Measurements from ENCODE around the gene TMEM266.

Gene TMEM266

GRCh38 chr15:76189106-76189505, 129.3 kb downstream of the TMEM266 start:
- DNase-seq: no peak

- DNase-seq: no peak
Measured at GRCh38 chr15:76190070-76190564, 130.3 kb downstream of the TMEM266 start.

- DNase-seq: peak; percentile 78
Measured at GRCh38 chr15:76190751-76191538, 131.2 kb downstream of the TMEM266 start.

GRCh38 chr15:76191539-76192244, 131.9 kb downstream of the TMEM266 start:
- DNase-seq: no peak

GRCh38 chr15:76192715-76193114, 132.9 kb downstream of the TMEM266 start:
- no peak for DNase-seq

GRCh38 chr15:76193934-76194333, 134.1 kb downstream of the TMEM266 start:
- DNase-seq: no peak

GRCh38 chr15:76195506-76196268, 135.9 kb downstream of the TMEM266 start:
- DNase-seq: no peak

- no peak for DNase-seq
Measured at GRCh38 chr15:76196269-76197231, 136.8 kb downstream of the TMEM266 start.

GRCh38 chr15:76197703-76198455, 138.1 kb downstream of the TMEM266 start:
- no peak for DNase-seq

GRCh38 chr15:76198456-76199105, 138.8 kb downstream of the TMEM266 start:
- no peak for DNase-seq

- no peak for DNase-seq
Measured at GRCh38 chr15:76199106-76200082, 139.6 kb downstream of the TMEM266 start.

GRCh38 chr15:76200083-76200465, 140.3 kb downstream of the TMEM266 start:
- DNase-seq: no peak

GRCh38 chr15:76200641-76201105, 140.9 kb downstream of the TMEM266 start:
- DNase-seq: no peak

GRCh38 chr15:76201536-76202255, 141.9 kb downstream of the TMEM266 start:
- no peak for DNase-seq

- DNase-seq: no peak
Measured at GRCh38 chr15:76203346-76204108, 143.7 kb downstream of the TMEM266 start.

GRCh38 chr15:76204109-76204845, 144.5 kb downstream of the TMEM266 start:
- DNase-seq: no peak

- no peak for DNase-seq
Measured at GRCh38 chr15:76204916-76205460, 145.2 kb downstream of the TMEM266 start.
